ENCODE results near the gene PPP1R9A.

The PPP1R9A gene

GRCh38 chr7:95262875-95263274 is 355.5 kb downstream of the PPP1R9A start:
- DNase-seq (ENCODE audit: low read depth in 2 of 2), result no peak

DNA sequence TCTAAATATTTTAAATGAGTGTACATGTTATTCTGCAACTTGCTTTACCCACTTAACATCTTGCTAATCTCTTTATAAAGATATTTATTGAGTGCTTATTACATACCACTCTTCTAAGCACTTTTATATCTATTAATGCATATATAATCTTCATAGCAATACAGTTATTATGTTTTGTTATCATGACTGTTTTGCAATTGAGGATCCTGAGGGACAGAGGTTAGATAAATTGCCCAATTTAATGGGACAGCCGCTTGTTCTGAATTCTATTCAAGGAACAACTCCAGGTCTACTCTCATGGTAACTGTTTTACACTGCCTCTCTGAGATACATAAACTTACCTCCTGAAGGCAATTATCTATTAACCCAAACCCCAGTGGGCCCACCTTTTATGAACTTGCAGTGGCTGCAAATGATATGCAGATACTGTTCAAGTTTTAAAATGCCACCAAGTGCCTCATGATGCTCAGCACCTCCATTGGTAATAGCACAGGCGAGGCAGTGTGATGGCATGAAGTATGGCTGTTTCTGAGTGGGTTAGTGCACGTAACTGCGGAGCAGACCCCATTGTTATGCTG is 356.5 kb downstream of the PPP1R9A start:
- no peak for DNase-seq (ENCODE audit: low read depth in 2 of 2)

- peak; percentile 33 to 39 for DNase-seq (ENCODE audit: low read depth in 2 of 2)
Measured at GRCh38 chr7:95264363-95264891, 357.0 kb downstream of the PPP1R9A start.

- no peak for DNase-seq (ENCODE audit: low read depth in 2 of 2)
Measured at GRCh38 chr7:95265634-95266033, 358.2 kb downstream of the PPP1R9A start.

- no peak for DNase-seq (ENCODE audit: low read depth in 2 of 2)
Measured at GRCh38 chr7:95267754-95268153, 360.4 kb downstream of the PPP1R9A start.

DNA sequence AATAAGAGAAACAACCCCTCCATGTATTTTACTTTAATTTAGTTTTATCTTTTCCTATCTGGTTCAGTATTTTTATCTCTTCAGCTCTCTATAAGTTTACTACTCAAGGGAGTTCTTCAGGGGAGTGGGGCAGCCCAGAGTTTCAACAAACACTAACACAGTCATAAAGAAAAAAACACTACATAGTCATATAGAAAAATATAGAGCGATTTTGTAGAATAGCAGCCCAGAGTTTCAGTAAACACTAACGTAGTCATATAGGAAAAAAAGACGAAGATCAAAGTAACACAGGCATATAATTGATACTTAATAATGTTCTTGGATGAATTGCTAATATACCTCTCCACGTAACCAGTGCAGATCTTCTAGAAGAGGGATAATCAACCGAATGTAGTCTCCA is 362.2 kb downstream of the PPP1R9A start:
- DNase-seq (ENCODE audit: low read depth in 2 of 2), result no peak

- no peak for DNase-seq (ENCODE audit: low read depth in 2 of 2)
Measured at GRCh38 chr7:95276114-95276513, 368.7 kb downstream of the PPP1R9A start.

DNA sequence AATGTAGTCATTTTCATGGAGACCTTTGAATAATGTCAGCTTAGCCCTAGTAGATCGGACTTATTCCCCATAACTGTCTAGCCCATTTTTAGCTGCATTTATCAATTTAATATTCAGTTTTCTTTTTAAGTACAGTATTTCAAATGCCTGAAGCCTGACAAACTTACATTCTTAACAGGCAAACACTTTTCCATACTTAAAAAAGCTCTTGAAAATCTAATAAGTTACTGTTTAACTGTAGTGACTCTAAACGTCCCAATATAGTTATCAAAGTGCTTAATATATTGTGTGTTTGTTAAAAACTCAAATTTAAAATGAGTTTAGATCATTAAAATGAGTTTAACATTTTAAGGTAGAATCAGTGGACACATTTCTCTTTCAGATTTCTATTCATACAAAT is 372.0 kb downstream of the PPP1R9A start:
- no peak for DNase-seq (ENCODE audit: low read depth in 2 of 2)

GRCh38 chr7:95286096-95286495 is 378.7 kb downstream of the PPP1R9A start:
- DNase-seq (ENCODE audit: low read depth in 2 of 2), result no peak

- no peak for DNase-seq (ENCODE audit: low read depth in 2 of 2)
Measured at GRCh38 chr7:95290166-95290830, 382.9 kb downstream of the PPP1R9A start.

- DNase-seq (ENCODE audit: low read depth in 2 of 2), result no peak
Measured at GRCh38 chr7:95295397-95295796, 388.0 kb downstream of the PPP1R9A start.

DNA sequence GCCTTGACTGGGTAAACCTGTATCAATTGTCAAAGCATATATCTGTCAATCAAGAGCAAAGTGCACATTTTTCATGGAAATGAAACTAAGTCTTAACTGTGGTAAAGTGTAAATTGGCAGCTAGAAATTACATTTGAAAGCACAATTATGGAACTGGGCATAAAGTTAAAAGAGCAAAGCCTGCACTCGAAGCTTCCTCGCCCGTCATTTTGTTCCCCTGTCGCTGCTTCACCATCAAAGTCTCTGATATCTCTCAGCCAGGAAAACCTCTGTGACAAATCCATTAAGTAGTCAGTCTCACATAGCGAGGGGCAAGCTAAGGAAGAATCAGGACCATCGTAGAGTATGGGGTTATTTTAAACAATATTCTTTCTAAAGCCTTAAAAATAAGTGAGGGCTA is 389.1 kb downstream of the PPP1R9A start:
- DNase-seq (ENCODE audit: low read depth in 2 of 2), result no peak

- no peak for DNase-seq (ENCODE audit: low read depth in 2 of 2)
Measured at GRCh38 chr7:95297041-95297440, 389.6 kb downstream of the PPP1R9A start.

DNA sequence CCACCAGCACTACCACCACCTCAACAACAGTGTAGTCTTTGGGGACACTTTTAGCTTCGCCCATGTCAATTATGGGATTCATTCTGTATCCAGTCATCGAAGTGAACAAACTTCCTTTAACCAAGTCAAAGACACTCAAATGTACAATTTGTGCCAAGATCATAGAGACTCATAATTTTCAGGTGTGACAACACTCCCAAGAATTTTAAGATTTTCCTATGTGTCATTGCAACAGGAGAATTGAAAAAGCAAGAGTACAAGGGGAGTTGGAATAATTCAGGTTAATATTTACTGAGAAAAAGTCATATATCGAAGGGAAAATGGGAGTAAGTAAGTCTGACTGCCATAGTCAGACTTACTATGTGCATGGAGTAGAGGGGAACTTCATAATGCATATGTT is 390.7 kb downstream of the PPP1R9A start:
- DNase-seq (ENCODE audit: low read depth in 2 of 2), result no peak

DNA sequence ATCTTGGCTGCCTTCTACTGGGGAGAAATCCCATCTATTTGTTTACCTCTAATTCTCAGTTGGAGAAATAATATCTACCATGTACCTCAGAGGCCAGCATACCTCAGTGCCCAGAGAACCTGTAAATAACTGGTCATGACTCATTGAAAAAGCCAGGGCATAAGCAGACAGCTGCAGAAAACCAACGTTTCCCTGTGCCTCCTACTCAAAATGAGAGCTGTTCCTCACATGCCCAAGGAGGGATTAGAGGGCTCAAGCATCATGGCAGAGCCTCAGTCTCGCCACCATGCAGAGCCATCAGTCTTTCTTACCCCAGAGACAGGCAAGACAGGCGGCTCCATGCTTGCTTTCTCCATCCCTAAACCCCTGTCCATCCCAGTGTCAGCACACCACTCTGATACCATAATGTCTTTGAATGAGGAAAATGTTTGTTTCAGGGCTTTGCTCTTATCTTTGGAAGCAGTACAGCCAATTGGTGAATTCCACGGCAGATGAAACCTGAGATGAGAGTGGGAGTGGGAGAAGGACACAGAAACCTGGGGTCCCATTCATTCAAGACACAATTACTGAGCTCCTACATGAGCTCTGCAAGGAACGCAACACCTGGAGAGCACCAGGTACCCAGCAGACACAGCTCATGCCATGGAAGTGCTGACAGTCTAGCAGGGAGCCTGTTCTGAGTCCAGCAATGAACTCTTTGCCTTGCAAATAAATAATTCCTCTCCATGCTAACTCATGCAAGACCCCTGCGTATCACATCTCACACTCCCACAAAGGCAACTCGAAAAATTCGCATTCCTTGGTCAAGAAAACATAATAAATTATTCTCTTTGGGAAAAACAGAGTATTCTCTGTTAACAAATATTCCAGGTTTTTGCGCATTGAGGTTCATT is 395.9 kb downstream of the PPP1R9A start:
- no peak for DNase-seq (ENCODE audit: low read depth in 2 of 2)

- DNase-seq (ENCODE audit: low read depth in 2 of 2), result no peak
Measured at GRCh38 chr7:95304990-95305389, 397.6 kb downstream of the PPP1R9A start.

- no peak for DNase-seq (ENCODE audit: low read depth in 2 of 2)
Measured at GRCh38 chr7:95309951-95310350, 402.6 kb downstream of the PPP1R9A start.

DNA sequence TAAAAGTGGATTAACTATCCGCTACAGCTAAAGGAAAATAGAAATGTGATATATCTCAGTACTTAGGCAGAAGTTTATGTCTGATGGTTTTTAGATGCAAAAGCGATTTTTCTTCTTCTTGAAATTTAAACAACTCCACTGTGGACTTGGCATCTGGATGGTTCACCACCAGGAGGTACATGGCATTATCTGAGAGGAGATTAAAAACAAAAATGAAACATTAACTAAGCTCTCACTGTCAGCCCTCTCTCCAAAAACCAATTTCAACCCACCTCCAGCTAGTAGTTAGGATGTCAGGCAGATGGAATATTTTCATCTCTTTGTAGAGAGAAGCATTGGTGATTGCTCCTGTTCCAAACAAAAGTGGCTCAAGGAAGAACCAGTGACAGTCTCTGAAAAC is 404.0 kb downstream of the PPP1R9A start:
- DNase-seq (ENCODE audit: low read depth in 2 of 2), result no peak

GRCh38 chr7:95312561-95312960 is 405.2 kb downstream of the PPP1R9A start:
- DNase-seq (ENCODE audit: low read depth in 2 of 2), result no peak

DNA sequence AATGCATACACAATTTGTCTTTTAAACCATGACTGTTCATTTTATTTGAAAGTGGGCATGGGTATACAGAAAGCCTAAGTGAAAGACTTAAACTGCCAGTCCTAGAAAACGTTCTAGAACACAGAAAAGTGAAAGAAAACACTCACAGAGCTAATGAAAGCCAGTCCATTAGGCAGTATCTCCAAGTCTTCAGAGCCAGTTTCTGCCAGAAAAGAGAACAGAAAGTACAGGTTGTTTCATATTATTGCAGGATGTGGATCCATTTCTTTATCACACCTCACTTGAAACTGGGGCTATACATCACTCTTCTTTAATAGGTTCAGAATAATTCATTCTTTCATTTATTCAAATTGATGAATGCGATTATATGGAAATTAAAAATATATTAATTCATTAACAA is 409.2 kb downstream of the PPP1R9A start:
- DNase-seq (ENCODE audit: low read depth in 2 of 2), result no peak

GRCh38 chr7:95317546-95317945 is 410.2 kb downstream of the PPP1R9A start:
- no peak for DNase-seq (ENCODE audit: low read depth in 2 of 2)

- DNase-seq (ENCODE audit: low read depth in 2 of 2), result no peak
Measured at GRCh38 chr7:95317966-95318365, 410.6 kb downstream of the PPP1R9A start.

Data from fibroblast of skin of left quadriceps (primary cell).